ENCODE measurements around the gene AHDC1.

AHDC1 gene

DNA sequence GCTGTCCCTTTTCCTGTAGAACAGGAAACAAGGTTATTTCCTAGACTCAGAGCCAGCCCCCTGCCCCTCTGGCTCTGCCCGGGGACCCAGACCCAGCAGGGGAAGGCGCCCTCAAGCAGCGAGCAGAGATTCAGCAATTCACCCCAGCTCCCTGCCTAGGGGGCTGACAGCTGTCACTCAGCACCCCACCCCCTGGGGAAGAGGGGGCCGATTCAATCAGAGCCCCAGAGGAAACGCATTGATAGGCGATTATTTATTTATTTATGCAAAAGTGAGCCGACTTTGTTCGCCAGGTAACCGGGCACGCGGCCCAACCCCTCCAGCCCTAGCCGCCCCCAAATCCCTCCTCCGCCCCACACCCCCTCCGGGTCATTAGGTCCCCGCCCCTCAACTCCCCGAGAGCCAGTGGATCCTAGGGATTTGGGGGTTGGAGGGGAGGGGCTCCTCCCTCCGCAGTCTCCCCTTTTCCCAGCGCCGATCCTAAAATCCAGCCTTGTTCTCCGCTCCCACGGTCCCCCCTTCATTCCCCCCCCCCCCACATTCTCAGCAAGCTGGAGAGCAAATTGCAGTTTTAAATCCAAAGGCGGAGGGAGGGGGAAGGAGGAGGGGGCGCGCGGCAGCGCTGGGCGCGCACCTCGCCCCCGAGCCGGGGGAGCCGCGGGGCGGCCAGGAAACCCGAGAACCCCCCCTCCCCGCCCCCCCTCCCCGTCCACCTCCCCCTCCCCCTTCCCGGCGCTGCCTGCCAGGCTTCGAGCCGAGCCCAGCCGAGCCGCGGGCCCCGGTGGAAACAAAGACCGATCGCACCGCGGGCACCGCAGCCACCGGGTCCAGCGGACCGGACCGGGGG, 1.3 kb downstream of the AHDC1 start:
- no peak for TF ChIP-seq ARNTL (CRISPR knock-in tag; IDR thresholded peaks at IDR 0.05; ENCODE audit: borderline replicate concordance, low read depth)
- TF ChIP-seq ZNF70 (CRISPR knock-in tag; IDR thresholded peaks at IDR 0.05): no peak
- TF ChIP-seq PPARA (CRISPR knock-in tag; IDR thresholded peaks at IDR 0.05; ENCODE audit: borderline replicate concordance): no peak
- TF ChIP-seq, protein P1, sequence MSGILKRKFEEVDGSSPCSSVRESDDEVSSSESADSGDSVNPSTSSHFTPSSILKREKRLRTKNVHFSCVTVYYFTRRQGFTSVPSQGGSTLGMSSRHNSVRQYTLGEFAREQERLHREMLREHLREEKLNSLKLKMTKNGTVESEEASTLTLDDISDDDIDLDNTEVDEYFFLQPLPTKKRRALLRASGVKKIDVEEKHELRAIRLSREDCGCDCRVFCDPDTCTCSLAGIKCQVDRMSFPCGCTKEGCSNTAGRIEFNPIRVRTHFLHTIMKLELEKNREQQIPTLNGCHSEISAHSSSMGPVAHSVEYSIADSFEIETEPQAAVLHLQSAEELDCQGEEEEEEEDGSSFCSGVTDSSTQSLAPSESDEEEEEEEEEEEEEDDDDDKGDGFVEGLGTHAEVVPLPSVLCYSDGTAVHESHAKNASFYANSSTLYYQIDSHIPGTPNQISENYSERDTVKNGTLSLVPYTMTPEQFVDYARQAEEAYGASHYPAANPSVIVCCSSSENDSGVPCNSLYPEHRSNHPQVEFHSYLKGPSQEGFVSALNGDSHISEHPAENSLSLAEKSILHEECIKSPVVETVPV (CRISPR knock-in tag; IDR thresholded peaks at IDR 0.05): no peak
- no peak for TF ChIP-seq ZFP30 (CRISPR knock-in tag; IDR thresholded peaks at IDR 0.05)
- TF ChIP-seq ZFP3 (CRISPR knock-in tag; IDR thresholded peaks at IDR 0.05): no peak
- TF ChIP-seq ESRRG (CRISPR knock-in tag; IDR thresholded peaks at IDR 0.05): no peak

DNA sequence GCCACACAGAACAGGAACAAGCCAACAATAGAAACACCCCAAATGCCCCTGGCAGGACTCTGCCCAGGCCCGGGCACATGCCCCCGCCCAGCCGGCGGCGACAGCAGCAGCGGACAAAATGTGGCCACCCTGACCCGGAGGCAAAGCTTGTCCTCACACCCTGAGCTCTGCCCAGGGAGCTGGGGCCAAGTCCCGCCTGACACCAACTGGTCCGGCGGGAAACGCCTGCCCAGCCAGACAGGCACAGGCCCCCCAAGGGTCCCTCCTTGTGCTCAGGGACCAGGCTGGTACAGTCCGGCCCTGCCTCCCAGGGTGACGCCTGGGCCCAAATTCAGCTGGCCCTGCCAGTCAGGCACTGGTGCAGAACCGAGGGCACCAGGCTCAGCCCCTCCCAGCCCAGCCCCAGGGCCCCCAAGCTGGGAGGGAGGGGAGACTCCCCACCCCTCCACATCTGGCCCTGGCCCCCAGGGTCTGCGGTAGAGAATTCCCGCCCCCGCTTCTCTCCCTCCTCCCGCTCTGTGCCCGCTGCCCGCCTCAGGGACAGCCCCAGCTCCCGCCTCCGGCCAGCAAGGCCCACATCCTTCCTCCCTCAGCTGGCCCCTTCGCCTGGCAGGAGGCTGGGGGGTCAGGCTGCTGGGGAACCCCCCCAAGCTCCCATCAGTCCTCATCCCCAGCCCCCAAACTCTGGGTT, 2.0 kb downstream of the AHDC1 start:
- ATAC-seq: peak; percentile 8

More for the DNA sequence above, 1.3 kb downstream of the AHDC1 start:
- 0 out of 3 replicates have a peak, but pooled peaks have one; percentile 1 for ATAC-seq

DNA sequence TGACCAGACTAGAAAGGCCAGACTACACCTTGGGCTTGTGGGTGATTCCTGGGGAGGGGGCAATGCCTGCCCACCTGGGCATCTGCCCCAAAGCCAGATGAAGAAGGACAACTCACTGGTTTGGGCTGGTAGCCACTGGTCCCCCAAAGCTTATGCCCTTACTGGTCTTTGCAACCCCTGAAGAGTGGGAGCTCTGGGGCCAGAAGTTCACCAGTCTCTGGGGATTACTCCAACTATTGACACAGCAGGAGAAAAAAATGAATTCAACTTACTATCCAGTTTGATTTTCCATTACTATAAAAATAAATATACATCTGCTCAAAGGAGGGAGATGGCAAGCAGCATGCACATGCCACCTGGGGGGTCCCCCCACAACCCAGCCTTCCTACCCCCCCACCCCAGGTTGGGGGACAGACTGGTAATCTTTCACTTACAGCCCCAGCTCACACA, 2.6 kb downstream of the AHDC1 start:
- ATAC-seq: no peak
- TF ChIP-seq, protein P2, sequence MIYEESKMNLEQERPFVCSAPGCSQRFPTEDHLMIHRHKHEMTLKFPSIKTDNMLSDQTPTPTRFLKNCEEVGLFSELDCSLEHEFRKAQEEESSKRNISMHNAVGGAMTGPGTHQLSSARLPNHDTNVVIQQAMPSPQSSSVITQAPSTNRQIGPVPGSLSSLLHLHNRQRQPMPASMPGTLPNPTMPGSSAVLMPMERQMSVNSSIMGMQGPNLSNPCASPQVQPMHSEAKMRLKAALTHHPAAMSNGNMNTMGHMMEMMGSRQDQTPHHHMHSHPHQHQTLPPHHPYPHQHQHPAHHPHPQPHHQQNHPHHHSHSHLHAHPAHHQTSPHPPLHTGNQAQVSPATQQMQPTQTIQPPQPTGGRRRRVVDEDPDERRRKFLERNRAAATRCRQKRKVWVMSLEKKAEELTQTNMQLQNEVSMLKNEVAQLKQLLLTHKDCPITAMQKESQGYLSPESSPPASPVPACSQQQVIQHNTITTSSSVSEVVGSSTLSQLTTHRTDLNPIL (CRISPR knock-in tag; IDR thresholded peaks at IDR 0.05; ENCODE audit: low read depth): no peak
- TF ChIP-seq, protein P3, sequence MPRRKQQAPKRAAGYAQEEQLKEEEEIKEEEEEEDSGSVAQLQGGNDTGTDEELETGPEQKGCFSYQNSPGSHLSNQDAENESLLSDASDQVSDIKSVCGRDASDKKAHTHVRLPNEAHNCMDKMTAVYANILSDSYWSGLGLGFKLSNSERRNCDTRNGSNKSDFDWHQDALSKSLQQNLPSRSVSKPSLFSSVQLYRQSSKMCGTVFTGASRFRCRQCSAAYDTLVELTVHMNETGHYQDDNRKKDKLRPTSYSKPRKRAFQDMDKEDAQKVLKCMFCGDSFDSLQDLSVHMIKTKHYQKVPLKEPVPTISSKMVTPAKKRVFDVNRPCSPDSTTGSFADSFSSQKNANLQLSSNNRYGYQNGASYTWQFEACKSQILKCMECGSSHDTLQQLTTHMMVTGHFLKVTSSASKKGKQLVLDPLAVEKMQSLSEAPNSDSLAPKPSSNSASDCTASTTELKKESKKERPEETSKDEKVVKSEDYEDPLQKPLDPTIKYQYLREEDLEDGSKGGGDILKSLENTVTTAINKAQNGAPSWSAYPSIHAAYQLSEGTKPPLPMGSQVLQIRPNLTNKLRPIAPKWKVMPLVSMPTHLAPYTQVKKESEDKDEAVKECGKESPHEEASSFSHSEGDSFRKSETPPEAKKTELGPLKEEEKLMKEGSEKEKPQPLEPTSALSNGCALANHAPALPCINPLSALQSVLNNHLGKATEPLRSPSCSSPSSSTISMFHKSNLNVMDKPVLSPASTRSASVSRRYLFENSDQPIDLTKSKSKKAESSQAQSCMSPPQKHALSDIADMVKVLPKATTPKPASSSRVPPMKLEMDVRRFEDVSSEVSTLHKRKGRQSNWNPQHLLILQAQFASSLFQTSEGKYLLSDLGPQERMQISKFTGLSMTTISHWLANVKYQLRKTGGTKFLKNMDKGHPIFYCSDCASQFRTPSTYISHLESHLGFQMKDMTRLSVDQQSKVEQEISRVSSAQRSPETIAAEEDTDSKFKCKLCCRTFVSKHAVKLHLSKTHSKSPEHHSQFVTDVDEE (CRISPR knock-in tag; IDR thresholded peaks at IDR 0.05): no peak
- TF ChIP-seq RARB (CRISPR knock-in tag; IDR thresholded peaks at IDR 0.05) (no peak), TOX (CRISPR knock-in tag; IDR thresholded peaks at IDR 0.05; ENCODE audit: borderline replicate concordance) (no peak), OSR1 (CRISPR knock-in tag; IDR thresholded peaks at IDR 0.05) (no peak)

More for the DNA sequence above, 2.0 kb downstream of the AHDC1 start:
- no peak for TF ChIP-seq TCF4 (CRISPR knock-in tag; IDR thresholded peaks at IDR 0.05; ENCODE audit: borderline replicate concordance)
- TF ChIP-seq ESRRG (CRISPR knock-in tag; IDR thresholded peaks at IDR 0.05): no peak
- TF ChIP-seq ZFP30 (CRISPR knock-in tag; IDR thresholded peaks at IDR 0.05): no peak
- TF ChIP-seq, protein P4, sequence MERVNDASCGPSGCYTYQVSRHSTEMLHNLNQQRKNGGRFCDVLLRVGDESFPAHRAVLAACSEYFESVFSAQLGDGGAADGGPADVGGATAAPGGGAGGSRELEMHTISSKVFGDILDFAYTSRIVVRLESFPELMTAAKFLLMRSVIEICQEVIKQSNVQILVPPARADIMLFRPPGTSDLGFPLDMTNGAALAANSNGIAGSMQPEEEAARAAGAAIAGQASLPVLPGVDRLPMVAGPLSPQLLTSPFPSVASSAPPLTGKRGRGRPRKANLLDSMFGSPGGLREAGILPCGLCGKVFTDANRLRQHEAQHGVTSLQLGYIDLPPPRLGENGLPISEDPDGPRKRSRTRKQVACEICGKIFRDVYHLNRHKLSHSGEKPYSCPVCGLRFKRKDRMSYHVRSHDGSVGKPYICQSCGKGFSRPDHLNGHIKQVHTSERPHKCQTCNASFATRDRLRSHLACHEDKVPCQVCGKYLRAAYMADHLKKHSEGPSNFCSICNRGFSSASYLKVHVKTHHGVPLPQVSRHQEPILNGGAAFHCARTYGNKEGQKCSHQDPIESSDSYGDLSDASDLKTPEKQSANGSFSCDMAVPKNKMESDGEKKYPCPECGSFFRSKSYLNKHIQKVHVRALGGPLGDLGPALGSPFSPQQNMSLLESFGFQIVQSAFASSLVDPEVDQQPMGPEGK (CRISPR knock-in tag; IDR thresholded peaks at IDR 0.05; ENCODE audit: borderline replicate concordance): no peak
- TF ChIP-seq ZNF565 (CRISPR knock-in tag; conservative IDR thresholded peaks at IDR 0.05; ENCODE audit: low read depth): no peak
- no peak for TF ChIP-seq CSDC2 (CRISPR knock-in tag; IDR thresholded peaks at IDR 0.05)
- TF ChIP-seq SNAI2 (CRISPR knock-in tag; IDR thresholded peaks at IDR 0.05): no peak
- TF ChIP-seq ISL1 (CRISPR knock-in tag; IDR thresholded peaks at IDR 0.05): no peak
- TF ChIP-seq RARB (CRISPR knock-in tag; IDR thresholded peaks at IDR 0.05): no peak
- TF ChIP-seq ZFP3 (CRISPR knock-in tag; IDR thresholded peaks at IDR 0.05): no peak
- no peak for TF ChIP-seq ZC3H10 (CRISPR knock-in tag; IDR thresholded peaks at IDR 0.05)
- TF ChIP-seq ZNF70 (CRISPR knock-in tag; IDR thresholded peaks at IDR 0.05): no peak
- no peak for TF ChIP-seq ZNF8 (CRISPR knock-in tag; IDR thresholded peaks at IDR 0.05)
- no peak for TF ChIP-seq GLIS3 (CRISPR knock-in tag; IDR thresholded peaks at IDR 0.05)
- TF ChIP-seq, protein P2 (CRISPR knock-in tag; IDR thresholded peaks at IDR 0.05; ENCODE audit: low read depth): no peak
- TF ChIP-seq, protein P1 (CRISPR knock-in tag; IDR thresholded peaks at IDR 0.05): no peak
- TF ChIP-seq OSR1 (CRISPR knock-in tag; IDR thresholded peaks at IDR 0.05): no peak
- TF ChIP-seq TOX (CRISPR knock-in tag; IDR thresholded peaks at IDR 0.05; ENCODE audit: borderline replicate concordance): no peak
- TF ChIP-seq, protein P5, sequence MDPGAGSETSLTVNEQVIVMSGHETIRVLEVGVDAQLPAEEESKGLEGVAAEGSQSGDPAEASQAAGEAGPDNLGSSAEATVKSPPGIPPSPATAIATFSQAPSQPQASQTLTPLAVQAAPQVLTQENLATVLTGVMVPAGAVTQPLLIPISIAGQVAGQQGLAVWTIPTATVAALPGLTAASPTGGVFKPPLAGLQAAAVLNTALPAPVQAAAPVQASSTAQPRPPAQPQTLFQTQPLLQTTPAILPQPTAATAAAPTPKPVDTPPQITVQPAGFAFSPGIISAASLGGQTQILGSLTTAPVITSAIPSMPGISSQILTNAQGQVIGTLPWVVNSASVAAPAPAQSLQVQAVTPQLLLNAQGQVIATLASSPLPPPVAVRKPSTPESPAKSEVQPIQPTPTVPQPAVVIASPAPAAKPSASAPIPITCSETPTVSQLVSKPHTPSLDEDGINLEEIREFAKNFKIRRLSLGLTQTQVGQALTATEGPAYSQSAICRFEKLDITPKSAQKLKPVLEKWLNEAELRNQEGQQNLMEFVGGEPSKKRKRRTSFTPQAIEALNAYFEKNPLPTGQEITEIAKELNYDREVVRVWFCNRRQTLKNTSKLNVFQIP (CRISPR knock-in tag; IDR thresholded peaks at IDR 0.05; ENCODE audit: borderline replicate concordance, low read depth): no peak

Data from SK-N-SH treated with all-trans-retinoic acid at 6 μM for 48 hours (cell line).